Right lobe of liver (tissue), 4 donors: ENCODE data around the gene FLVCR2.

ENCODE experiments used
- POLR2A ChIP-seq: fragments of 450-650 bp; IDR thresholded peaks from one replicate; pipeline ENCODE4 v1.6.1; 2017; ENCODE audit warnings: antibody characterized with exemption, mild to moderate bottlenecking
- TF ChIP-seq, protein P1 (sequence below), 4 donors: fragments of 200-600 bp in 3 of 4; fragments of 450-650 bp in 1 of 4; IDR thresholded peaks; one replicate each; pipeline versions ENCODE4 v1.5.1 to v1.8.0; 2016 to 2022; ENCODE audit warnings: antibody characterized with exemption in 4 of 4, mild to moderate bottlenecking in 2 of 4
- donor health status: DM: no; HTN: no; CAD: no.
- donor health status: DM: no; HTN: no; CAD: no.
- donor health status: DM: no; HTN: yes; CAD: no.

DNA sequence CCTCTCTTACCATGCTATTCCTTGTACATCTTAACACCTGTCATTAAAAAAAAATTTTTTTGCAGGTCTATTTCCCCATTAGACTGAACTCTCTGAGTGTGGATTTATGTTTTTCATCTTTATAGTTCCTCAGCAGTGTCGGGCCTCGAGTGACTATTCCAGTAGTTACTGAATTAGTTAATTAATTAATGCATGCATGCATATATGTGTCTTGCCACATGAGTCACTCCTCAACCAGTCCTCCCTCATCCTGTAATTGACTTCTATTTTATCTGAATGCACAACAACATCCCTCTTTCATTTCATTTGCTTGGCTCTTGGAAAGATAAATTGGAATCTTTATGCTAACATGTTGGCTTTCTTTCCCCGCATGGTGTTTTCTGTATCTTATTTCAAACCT lies 46.6 kb downstream of the FLVCR2 start:
- TF ChIP-seq, protein P1, sequence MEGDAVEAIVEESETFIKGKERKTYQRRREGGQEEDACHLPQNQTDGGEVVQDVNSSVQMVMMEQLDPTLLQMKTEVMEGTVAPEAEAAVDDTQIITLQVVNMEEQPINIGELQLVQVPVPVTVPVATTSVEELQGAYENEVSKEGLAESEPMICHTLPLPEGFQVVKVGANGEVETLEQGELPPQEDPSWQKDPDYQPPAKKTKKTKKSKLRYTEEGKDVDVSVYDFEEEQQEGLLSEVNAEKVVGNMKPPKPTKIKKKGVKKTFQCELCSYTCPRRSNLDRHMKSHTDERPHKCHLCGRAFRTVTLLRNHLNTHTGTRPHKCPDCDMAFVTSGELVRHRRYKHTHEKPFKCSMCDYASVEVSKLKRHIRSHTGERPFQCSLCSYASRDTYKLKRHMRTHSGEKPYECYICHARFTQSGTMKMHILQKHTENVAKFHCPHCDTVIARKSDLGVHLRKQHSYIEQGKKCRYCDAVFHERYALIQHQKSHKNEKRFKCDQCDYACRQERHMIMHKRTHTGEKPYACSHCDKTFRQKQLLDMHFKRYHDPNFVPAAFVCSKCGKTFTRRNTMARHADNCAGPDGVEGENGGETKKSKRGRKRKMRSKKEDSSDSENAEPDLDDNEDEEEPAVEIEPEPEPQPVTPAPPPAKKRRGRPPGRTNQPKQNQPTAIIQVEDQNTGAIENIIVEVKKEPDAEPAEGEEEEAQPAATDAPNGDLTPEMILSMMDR (IDR thresholded peaks at IDR 0.05): no peak
- no peak for TF ChIP-seq POLR2A
